HG02588 (cell line): ENCODE results near the gene GALNT13.

Experiments used
- ATAC-seq: cut with Tn5 transposase; IDR thresholded peaks from one replicate; pipeline ENCODE4 v1.9.1; 2021; ENCODE audit warnings: mild to moderate bottlenecking, moderate library complexity; ENCODE audit not compliant: unreplicated experiment

The GALNT13 gene

GRCh38 chr2:153871231-153872221, at the start of gene GALNT13:
Gene GALNT13, plus strand, starts transcription at chr2:153871922.
- ATAC-seq = no peak

- no peak for ATAC-seq
These were observed 47.8 kb upstream of the GALNT13 start for GRCh38 chr2:153823880-153824279.

GRCh38 chr2:153828335-153828734, 43.4 kb upstream of the GALNT13 start:
- no peak for ATAC-seq

GRCh38 chr2:153834662-153835061, 37.1 kb upstream of the GALNT13 start:
- ATAC-seq = no peak

- ATAC-seq = no peak
These were observed 13.5 kb upstream of the GALNT13 start for GRCh38 chr2:153858250-153858649.

GRCh38 chr2:153864022-153864421, 7.7 kb upstream of the GALNT13 start:
- no peak for ATAC-seq

- ATAC-seq = no peak
These were observed 5.1 kb upstream of the GALNT13 start for GRCh38 chr2:153866595-153866994.

- no peak for ATAC-seq
These were observed 1.4 kb upstream of the GALNT13 start for GRCh38 chr2:153870308-153870707.

GRCh38 chr2:153872311-153873051, 759 bp downstream of the GALNT13 start:
- no peak for ATAC-seq

- ATAC-seq = no peak
These were observed 1.6 kb downstream of the GALNT13 start for GRCh38 chr2:153873052-153874048.

GRCh38 chr2:153875801-153876466, 4.2 kb downstream of the GALNT13 start:
- ATAC-seq = no peak

- no peak for ATAC-seq
These were observed 9.2 kb downstream of the GALNT13 start for GRCh38 chr2:153880926-153881325.

GRCh38 chr2:153886833-153887232, 15.1 kb downstream of the GALNT13 start:
- ATAC-seq = no peak

- ATAC-seq = no peak
These were observed 18.9 kb downstream of the GALNT13 start for GRCh38 chr2:153890576-153890975.

- no peak for ATAC-seq
These were observed 19.3 kb downstream of the GALNT13 start for GRCh38 chr2:153891051-153891450.

- ATAC-seq = no peak
These were observed 41.2 kb downstream of the GALNT13 start for GRCh38 chr2:153912798-153913396.

GRCh38 chr2:153917570-153917969, 45.8 kb downstream of the GALNT13 start:
- no peak for ATAC-seq

- no peak for ATAC-seq
These were observed 63.8 kb downstream of the GALNT13 start for GRCh38 chr2:153935511-153935910.

GRCh38 chr2:153939124-153939796, 67.5 kb downstream of the GALNT13 start:
- ATAC-seq = no peak
